ENCODE measurements around the gene RESF1.
"Not testable (repeated sequence)": the region's sequence is repeated elsewhere in the genome, so short reads cannot be mapped to it uniquely, and the experiment has no call there.

RESF1 gene, protein sequence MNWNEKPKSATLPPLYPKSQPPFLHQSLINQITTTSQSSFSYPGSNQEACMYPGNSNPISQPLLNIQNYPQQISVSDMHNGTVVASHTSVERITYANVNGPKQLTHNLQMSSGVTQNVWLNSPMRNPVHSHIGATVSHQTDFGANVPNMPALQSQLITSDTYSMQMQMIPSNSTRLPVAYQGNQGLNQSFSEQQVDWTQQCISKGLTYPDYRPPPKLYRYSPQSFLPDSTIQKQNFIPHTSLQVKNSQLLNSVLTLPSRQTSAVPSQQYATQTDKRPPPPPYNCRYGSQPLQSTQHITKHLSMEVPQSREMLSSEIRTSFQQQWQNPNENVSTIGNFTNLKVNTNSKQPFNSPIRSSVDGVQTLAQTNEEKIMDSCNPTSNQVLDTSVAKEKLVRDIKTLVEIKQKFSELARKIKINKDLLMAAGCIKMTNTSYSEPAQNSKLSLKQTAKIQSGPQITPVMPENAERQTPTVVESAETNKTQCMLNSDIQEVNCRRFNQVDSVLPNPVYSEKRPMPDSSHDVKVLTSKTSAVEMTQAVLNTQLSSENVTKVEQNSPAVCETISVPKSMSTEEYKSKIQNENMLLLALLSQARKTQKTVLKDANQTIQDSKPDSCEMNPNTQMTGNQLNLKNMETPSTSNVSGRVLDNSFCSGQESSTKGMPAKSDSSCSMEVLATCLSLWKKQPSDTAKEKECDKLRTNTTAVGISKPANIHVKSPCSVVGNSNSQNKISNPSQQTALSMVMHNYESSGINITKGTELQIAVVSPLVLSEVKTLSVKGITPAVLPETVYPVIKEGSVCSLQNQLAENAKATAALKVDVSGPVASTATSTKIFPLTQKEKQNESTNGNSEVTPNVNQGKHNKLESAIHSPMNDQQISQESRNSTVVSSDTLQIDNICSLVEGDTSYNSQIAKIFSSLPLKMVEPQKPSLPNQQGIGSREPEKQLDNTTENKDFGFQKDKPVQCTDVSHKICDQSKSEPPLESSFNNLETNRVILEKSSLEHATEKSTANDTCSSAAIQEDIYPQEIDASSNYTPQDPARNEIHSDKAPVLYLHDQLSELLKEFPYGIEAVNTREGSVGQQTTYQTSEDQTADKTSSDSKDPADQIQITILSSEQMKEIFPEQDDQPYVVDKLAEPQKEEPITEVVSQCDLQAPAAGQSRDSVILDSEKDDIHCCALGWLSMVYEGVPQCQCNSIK (N-terminal part only)

DNA sequence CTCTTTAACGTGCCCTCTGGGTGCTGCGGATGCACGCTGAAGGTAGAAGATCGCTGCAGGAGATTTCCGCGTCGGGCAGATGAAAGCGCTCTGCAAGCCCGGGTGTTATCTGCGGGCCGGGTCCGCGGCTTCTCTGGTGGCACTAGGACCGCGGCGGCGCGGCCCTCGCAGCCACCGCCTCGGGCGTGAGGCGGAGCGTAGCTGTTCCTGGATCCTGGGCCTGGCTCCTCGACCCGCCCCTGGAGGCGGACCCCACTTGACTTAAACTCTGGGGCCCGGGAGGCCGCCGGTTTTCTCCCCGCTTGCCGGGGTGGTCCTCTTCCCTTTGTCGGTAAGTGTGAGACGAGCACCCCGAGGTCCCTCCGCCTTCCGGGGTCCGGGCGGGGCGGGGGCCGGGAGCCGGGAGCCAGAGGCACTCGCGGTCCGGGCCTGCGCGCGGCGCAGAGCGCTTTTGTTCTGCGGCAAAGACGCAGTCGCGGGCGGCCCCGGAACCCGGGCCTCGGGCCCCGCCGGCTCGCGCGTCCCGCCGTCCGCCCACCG lies at the start of gene RESF1:
TSS of gene RESF1 (plus strand) at position 255 of the 540 bp plus-strand sequence. CDS start 21,541 bp downstream, outside the sequence.
- peak; percentile 81 for DNase-seq

DNA sequence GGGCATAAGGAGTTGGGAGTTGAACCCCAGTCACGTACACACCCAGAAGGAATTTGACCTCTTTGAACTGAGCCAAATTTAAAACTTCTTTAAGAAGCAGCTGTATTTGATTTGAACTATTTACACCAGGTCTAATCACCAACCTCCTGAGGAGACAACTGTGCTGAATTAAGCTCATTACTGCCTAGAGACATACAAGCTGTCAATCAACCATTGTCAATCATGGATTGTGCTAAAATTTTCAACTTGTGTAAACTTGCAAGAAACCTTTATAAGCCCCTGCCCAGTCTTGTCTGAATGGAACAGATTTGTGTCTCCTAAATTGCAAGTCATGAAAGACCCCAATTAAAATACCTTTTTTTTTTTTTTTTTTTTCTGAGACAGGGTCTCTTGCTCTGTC lies 44.3 kb upstream of the RESF1 start:
- DNase-seq: no peak

DNA sequence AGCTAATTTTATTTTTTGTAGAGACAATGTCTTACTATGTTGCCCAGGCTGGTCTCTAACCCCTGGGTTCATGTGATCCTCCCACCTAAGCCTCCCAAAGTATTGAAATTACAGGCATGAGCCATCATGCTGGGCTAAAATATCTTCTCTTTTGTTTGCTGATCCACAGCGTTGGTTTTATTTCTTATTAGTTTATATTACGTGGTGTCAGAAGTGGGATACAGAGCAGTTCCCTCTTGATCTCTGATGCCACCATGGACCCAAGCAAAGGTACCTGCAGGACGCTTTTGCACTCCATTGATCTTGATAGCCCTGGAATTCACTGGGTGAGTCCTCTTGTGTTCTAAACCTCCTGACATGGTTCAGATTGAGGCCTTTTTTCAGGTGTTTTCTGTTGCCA lies 43.8 kb upstream of the RESF1 start:
- DNase-seq: no peak

DNA sequence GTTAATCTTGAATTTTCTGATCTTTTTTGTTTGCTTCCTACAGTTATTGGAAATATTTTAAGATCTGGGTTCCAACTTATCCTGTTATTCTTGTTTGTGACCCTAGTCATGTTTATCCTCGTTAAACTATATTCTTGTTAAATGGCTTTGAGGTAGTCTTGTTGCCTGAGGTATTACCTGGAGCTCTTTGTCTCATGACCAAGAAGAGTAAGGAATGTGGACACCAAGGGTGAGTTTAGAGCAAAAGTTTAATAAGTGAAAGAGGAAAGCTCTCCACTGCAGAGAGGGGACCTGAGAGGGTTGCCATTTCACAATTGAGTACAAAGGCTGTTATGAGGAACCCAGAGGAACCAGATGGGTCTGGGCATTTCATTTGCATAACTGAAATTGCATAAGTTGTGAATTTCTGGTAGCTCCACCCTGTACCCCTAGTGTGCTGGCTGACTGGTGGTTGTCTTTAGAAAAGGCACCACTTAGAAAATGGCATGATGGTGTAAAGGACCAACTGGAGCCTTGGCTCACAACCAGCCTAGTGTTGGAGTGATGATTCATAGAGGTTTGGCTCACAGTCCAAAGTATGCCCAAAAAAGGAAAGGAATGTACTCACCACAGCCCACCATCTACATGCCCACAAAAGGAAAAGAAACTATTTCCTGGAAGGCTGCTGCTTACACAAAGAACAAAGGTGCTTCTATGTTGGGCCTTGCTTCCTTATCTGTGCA lies 36.7 kb upstream of the RESF1 start:
- no peak for DNase-seq

DNA sequence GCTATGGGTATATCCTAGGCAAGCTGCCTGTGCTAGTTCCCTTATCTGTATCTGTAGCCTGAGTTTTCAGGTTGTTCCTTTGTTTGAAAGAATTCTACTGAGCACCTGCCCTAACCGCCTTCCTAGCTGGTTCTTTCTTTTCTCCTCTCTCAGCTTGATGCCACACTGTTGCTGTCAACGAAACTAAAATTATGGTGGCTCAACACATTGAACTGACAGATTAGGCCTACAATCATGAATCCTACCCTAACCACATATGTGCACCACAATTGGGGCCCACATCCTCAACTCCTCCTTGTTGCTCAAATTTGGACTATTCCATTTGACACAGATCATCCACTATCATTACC lies 36.2 kb upstream of the RESF1 start:
- DNase-seq: no peak

DNA sequence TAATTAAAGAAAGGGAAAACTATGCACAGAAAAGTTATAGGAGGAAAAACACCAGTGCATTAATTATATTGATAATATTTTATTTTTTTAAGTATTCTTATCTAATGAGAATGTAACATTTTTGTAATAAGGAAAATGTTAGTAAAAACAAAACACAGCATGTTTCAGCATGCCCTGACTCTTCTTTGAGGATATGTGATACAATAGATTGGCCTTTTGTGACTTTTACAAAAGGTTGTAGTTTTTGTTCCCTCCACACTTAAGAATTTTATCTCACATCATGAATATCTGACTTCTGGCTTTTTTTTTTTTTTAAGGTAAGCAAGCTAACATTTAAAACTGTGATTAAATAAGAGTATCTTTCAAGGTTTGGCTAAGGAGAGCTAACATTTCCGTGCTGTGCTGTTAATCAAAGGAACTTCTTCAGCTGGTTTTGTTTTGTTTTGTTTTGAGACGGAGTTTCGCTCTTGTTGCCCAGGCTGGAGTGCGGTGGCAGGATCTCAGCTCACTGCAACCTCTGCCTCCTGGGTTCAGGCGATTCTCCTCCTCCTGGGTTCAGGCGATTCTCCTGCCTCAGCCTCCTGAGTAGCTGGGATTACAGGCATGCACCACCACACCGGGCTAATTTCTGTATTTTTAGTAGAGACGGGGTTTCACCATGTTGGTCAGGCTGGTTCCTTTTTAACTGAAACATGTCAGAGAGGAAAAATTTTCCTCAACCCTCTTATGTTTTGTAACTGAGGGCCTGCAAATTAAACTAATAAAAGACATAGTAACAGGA lies 30.8 kb upstream of the RESF1 start:
- DNase-seq: peak; percentile 8

DNA sequence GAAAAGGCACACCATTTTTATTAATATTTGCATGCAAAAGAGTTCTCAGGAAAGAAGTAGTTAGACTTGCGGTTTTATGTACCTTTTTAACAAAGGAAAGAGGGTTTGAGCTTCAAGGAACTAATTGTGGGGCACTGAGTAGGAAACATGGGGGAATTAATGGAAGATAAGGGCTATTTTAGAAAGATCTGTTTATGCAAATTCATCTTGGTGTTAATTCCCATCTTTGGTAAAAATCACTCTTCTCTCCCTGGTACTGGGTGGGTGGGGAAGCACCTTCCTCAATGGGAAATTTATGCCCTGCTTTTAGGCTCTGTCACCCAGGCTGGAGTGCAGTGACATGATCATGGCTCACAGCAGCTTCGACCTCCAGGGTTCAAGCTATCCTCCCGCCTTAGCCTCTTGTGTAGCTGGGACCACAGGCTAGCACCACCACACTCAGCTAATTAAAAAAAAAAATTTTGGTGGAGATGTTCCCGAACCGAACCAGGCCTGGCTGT lies 30.1 kb upstream of the RESF1 start:
- DNase-seq: no peak

DNA sequence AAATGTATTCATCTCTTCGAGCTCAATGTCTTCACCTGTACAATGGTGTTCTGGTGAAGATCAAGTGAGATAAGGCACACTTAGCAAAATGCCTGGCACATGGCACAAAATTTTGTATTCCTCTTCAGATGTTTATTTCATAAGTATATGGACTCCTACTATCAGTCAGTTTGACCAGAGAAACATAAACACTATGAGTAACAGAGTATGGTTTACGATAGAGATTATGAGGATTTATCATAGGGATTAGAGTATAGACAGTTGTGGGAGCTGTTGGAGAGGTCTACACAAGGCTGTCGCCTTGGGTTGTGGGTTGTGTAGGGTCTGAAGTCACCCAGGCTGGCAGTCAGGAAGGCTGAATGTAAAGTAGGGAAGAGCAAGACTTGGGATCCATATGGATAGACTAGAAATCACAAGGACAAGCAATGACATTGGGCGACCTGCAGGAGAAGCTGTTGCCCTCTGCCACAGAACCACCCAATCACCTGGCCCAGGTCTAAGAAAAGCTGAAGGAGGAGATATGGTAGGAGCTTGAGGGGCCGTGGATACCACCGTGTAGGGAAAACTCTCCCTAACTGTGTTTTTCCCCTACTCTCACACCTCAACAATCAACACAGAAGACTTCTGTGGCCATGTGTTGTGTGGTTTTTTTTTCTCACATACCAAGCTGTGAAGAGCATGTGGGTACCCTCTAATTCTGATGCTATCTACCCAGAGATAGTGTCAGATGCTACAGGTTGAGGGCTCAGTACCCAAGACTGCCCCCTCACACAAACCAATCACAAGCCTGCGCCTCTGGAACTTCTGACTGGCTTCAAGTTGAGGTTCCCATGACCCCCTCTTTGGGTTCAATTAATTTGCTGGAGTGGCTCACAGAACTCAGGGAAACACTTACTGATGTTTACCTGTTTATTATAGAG lies 27.2 kb upstream of the RESF1 start:
- DNase-seq: no peak

DNA sequence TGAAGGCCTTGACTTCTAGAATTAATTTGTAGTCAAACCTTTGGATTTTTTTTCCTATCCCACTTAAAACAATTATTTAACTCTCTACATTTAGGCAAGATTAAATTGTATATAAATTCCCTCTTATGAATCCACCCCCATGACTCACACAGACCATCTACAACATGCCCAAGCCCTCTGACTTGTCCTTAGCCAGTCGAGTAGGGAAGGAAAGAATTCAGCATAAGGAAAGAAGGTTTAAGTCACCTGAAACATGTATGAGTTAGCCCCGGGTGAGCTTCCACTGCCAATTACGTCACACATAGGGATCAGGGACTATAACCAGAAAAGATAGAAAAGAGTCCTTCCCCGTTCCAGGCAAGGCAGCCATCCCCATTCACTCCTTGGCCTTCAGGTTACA lies 14.9 kb upstream of the RESF1 start:
- DNase-seq: no peak

DNA sequence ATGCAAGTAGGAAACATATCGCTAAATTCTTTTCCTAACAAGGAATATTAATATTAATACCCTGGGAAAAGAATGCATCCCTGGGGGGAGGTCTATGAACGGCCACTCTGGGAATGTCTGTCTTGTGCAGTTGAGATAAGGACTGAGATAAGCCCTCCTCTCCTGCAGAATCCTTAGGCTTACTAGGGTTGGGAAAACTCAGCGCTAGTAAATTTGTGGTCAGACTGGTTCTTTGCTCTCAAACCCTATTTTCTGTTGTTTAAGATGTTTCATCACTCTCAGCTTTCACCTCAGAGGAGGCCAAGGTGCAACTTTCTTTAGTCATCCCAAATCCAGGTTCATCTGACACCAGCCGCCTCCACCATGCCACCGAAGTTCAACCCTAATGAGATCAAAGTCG lies 11.2 kb upstream of the RESF1 start:
- no peak for DNase-seq

DNA sequence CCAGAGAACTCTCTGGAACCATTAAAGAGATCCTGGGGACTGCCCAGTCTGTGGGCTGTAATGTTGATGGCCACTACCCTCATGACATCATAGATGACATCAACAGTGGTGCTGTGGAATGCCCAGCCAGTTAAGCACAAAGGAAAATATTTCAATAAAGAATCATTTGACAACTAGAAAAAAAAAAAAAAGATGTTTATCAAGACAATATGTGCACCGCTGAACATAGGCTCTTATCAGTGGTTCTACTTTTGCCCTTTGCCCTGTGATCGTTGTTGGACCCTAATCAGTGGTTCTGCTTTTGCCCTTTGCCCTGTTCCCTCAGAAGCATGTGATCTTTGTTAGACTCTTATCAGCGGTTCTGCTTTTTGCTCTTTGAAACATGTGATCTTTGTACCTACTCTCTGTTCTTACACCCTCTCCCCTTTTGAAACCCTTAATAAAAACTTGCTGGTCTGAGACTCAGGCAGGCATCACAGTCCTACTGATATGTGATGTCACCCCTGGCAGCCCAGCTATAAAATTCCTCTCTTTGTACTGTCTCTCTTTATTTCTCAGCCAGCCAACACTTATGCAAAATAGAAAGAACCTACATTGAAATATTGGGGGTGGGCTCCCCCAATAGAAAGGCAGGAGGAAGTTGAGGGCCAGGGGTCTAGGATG lies 10.4 kb upstream of the RESF1 start:
- not testable (repeated sequence) for DNase-seq

DNA sequence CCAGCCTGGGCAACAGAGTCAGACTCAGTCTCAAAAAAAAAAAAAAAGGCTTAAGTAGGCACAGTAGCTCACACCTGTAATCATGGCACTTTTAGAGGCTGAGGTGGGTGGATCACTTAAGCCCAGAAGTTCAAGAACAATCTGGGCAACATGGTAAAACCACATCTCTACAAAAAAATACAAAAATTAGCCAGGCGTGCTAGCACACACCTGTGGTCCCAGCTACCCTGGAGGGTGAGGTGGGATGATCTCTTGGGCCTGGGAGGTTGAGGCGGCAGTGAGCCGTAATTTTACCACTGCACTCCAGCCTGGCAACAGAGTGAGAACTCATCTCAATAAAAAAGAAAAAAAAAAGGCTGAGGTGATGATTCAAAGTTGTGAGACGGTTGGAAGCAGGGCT lies 9.1 kb upstream of the RESF1 start:
- no peak for DNase-seq

DNA sequence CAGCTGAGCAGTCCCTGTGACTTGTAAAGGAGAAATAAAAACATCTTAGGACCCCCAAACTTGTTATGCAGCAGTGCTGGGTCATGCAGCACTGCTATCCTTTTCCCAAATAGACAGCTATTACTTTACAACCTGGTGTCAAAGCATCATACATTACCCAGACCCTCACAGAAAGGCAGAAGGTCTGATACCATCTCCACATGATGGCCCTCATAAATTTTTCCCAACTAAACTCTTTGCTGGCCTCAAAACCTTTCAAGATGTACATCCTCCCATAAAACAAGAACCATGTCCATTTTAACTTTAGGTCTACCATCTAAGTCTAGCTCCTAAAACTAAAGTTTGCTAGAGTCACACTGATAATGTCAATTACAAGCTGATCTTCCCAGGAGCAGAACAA lies 8.7 kb upstream of the RESF1 start:
- no peak for DNase-seq

DNA sequence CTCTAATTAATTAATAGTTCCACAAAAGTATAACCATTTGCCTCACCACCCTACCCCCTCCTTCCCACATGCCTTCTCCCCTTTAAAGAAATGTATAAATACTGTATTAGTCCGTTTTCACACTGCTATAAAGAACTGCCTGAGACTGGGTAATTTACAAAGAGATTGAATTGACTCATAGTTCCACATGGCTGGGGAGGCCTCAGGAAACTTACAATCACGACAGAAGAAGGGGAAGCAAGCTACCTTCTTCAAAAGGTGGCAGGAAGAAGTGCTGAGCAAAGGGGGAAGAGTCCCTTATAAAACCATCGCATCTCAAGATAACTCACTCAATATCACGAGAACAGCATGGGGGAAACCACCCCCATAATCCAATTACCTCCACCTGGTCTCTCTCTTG lies 8.2 kb upstream of the RESF1 start:
- DNase-seq: no peak

DNA sequence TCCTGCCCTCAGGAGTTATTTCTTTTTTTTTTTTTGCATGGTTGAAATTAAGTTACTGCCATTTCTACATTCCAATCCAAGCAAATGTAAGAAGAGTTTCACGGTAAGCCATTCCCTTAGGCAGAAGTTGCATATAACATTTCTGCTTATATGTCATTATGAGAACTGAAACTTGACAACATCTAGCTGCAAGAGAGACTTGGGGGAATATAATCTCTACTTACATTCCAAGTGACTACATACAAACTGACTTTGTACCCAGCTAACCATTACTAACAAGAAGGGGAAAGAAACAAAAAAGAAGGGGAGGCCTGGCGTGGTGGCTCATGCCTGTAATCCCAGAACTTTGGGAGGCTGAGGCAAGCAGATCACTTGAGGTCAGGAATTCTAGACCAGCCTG lies 7.3 kb upstream of the RESF1 start:
- DNase-seq: no peak

DNA sequence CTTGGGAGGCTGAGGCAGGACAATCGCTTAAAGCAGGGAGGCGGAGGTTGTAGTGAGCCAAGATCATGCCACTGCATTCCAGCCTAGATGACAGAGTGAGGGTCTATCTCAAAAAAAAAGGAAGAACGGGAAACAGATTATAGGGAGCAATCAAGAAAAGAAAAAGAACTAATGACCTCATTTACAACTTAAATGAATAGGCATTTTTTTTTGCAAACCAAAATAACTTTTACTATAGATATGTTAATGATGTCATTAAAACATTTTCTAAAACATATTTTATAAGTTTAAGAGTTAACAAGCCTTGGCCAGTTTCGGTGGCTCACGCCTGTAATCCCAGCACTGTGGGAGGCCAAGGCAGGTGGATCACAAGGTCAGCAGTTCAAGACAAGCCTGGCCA lies 6.8 kb upstream of the RESF1 start:
- DNase-seq: no peak

DNA sequence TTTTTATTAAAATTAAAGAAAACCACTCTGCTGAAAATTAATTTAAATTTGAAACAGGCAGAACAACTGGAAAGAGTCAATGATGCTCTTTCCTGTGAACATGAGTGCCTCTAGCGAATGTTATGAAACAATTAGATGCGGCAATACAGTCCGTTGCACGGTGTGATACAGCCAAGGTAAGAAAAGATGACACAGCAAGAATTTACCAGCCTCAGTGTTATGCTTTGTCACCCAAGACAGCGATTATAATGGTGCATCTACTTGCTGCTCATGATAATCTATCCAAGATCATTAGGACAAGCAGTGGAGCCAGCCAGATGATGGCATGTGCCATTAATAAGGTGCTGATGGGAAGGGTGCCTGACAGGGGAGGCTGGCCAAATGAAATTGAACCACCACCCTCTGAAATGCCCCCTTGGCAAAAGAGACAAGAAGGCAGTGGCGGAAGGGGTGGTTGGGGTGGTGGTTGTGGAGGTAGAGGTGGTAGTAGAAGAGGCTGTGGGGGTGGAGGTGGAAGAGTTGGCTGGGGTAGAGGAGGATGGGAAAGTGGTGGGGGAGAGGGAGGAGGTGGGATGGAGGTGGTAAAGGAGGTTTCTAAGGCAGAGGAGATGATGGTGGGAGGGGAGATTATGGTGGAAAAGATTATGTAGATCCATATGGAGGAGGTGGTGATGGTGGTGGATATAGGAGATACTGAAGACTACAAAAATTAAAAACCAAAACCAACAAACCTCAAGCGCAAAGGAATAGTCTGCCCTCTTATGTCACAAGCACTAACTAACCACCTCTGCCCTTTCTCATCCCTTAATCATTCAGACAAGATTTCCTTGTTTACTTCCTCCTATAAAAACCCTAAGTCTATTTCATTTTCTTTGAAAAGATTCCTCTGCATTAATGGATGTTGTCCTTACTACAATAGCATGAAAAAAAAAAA lies 4.0 kb upstream of the RESF1 start:
- no peak for DNase-seq

DNA sequence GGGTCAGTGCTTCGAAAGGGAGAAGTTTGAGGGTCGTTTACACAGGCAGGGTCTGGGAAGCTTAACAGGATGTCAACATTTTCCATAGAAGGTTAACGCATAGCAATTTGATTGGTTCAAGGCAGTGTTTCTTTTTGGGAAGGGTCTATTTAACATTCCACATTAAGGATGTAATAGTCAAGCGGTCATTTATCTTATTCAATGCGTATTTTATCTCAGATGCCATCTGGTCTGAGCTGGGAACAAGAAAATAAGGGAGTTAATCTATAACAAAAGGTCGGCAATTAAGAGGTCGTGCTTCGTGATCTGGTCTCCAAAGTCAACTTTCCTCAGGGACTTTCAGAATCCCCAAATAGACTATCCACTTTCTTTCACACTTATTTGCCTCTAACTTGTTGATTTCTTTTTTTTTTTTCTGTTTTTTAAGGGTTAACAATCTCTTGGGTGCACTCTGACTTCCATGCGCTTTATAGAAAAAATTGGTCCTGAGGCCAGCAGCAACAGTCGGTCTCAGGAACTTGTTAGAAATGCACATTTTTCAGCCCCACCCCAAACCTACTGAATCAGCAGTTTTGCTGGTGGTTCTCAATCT lies 550 bp upstream of the RESF1 start:
- no peak for DNase-seq
